GDM1 (cell line): ENCODE data around the gene TRMT2A.

ENCODE experiments used
- DNase-seq: peaks from one replicate; lab custom pipeline; 2025; lab: John Stamatoyannopoulos, UW

The TRMT2A gene

GRCh38 chr22:20063271-20064139, 53.5 kb downstream of the TRMT2A start:
- DNase-seq = no peak

GRCh38 chr22:20062766-20063083, 54.3 kb downstream of the TRMT2A start:
- no peak for DNase-seq

GRCh38 chr22:20062043-20062765, 54.8 kb downstream of the TRMT2A start:
- DNase-seq = no peak
